ENCODE measurements around the gene MYOF.

The MYOF gene

GRCh38 chr10:93281367-93281720, 200.8 kb downstream of the MYOF start:
- DNase-seq: no peak

DNA sequence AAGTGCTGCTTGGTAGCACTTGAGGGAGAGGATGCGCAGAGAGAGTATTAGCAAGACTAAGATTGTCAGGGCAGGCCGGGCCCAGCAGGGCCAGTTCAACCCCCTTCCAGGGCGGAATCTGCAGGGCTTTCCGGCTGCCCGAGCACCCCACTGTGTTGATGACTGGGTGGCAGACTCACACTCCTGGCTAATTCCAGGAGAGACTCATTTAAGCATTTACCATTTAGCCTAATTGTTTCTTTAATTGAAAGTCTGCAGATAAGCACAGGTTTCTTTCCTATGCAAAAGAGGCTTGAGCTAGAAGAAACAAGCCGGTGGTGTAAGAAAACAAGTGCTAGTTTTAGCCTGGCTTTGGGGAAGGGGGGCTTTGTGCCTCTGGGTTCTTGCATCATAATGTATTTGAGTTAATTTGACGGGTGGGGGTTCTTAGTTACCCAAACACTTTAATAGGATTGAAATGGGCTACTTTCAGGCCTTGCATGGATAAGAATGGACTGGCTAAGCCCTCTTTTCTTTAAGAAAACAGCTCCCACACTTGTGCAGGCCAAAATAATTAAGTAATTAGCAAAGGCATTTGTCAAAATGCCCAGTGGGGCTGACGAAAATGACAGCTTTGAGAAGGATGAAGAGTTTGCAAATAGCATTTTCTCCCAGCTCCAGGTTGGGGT, 201.3 kb downstream of the MYOF start:
- DNase-seq: no peak

GRCh38 chr10:93280121-93280698, 201.9 kb downstream of the MYOF start:
- DNase-seq: no peak

DNA sequence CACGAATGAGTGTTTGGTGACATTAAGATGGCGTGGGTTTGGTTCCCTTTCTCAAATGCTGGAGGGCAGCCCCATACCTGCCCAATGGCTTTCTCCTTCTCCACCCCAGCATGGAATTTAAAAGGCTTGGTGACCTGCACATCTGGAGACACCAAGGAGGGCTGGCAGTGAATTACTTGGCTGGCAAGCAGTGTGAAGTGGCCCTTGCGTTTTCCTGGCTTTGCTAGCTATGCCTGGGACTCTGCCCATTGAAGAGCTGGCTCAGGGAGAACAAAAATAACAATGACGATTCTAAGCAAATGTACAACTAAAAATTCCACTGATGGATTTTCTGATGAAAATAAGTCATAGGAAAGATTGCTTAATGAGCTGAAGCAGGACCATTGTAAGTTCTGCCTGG, 204.8 kb downstream of the MYOF start:
- no peak for DNase-seq

- no peak for DNase-seq
Observed at GRCh38 chr10:93274419-93274818, 207.7 kb downstream of the MYOF start.

DNA sequence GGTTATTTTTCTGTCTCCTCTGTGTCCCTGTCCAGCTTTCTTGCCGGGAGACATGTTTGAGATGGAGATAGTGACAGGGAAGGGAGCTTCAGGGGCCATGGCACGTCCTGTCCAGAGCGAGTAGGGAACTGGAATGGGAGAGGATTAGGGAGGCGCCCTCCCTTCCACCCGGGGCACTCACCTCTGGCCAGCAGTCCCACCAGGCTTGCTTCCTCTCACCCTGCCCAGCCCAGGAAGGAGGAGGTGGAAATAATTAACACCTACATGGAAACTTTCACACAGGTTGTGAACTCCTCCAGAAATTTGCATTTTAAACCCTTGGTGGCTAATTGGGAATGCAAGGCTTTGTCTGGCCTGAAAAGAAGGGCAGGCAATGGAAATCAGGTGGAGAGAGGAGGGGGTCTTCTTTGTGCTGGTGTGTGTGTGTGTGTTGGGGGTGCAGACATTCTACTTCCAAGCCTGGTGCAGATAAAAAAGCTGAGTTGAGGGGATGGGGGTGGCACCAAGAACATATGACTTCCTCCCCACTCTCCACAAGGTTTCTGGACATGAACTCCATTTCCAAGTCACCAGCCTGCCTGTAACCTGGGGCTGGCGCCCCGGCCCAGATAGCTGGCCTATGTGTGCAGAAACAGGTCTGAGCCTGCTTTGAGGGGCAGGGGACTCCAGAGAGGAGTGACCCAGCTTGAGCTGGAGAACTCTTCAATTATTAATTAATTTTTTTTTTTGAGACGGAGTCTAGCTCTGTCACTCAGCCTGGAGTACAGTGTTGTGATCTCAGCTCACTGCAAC, 209.1 kb downstream of the MYOF start:
- no peak for DNase-seq

- DNase-seq: no peak
Observed at GRCh38 chr10:93271347-93271746, 210.8 kb downstream of the MYOF start.

- no peak for DNase-seq
Observed at GRCh38 chr10:93269281-93269680, 212.9 kb downstream of the MYOF start.

- DNase-seq: no peak
Observed at GRCh38 chr10:93268021-93268420, 214.1 kb downstream of the MYOF start.

- peak; percentile 5 for DNase-seq
Observed at GRCh38 chr10:93267521-93267920, 214.6 kb downstream of the MYOF start.

GRCh38 chr10:93266858-93267257, 215.3 kb downstream of the MYOF start:
- DNase-seq: no peak

DNA sequence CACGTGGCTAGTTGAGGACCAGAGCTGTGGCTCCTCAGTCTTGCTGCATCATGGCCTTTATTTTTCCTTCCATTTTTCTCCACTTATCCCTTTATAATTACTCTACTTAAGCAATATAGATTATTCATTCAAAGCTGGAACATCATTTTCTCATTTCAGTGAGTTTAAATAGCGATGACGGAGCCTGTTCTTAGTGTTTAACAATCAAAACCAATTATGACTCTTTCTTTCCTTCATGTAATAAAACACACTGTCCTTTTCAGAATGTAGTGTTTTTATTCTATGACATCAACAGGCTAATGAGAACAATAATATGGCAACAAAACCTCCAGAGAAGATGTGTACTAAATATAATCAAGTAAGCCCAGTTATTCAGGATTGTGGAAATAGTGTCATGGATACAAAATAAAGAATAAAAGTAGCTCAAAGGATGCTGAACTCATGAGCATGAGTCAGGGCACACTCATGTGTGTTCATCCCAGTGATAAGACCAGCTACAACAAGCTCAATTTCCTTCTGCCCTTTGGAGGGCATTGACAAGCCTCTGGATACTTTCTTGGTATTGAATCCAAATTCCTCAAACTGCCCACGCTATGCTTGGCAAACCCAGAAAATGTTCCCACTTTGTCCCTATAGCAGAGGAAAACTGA, 220.0 kb downstream of the MYOF start:
- no peak for DNase-seq

DNA sequence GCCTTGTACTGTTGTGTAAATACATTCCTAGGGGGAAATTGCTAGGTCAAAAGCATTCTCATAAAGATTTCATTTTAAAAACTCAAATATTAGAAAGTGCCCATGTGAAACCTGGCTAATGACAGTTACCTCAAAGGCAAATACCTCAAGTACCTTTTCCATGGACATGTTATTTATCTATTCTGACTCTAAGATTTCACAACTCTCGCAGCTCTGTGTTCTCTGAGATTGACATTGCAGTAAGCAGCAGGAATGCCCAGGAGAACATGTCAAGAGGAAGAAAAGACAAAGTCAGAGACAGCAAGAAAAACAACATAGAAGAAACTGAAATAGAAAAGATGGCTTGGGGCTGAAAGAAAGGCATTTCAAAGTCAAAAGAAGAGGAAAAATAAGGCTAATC, 221.0 kb downstream of the MYOF start:
- DNase-seq: no peak

- no peak for DNase-seq
Observed at GRCh38 chr10:93259126-93259525, 223.0 kb downstream of the MYOF start.

All from NCI-H2029 (cell line).